A549 (cell line): ENCODE measurements around the gene FNDC1. TPM values are rescaled to one million over a fixed set of nuclear protein-coding genes. Genes with fewer than 3 reads are reported as not detected.

ENCODE experiments used
- ATAC-seq, 2 experiments: fragments of 200-7000 bp in 1 of 2; fragments of >200 bp in 1 of 2; cut with Nextera tagmentation in 1 of 2; cut with Tn5 transposase in 1 of 2; 3 replicates each; pipeline versions ENCODE4 v1.8.0 to v1.9.1; 2018 to 2020; ENCODE audit warnings: mild to moderate bottlenecking in 1 of 2, moderate library complexity in 1 of 2
- CTCF ChIA-PET: fragments of 300-600 bp; sonication (Branson Sonifier 250); formaldehyde crosslinking; extraction: SDS; loops from one replicate; lab custom pipeline; 2021; ENCODE audit warnings: antibody characterized with exemption, inconsistent platforms; lab: Yijun Ruan, JAX
- POLR2A ChIA-PET: fragments of 350-600 bp; formaldehyde crosslinking; extraction: SDS; loops from one replicate; lab custom pipeline; 2021; ENCODE audit warnings: antibody characterized with exemption, inconsistent platforms; lab: Yijun Ruan, JAX
- DNase-seq, 2 experiments: peaks; one replicate each; pipeline versions ENCODE4 v3.0.0 to v3.0.0-alpha.2; 2011 to 2016; ENCODE audit warnings: low read depth in 1 of 2, low spot score in 1 of 2
- FAIRE-seq: peaks from 2 replicates; lab custom pipeline; 2011; peaks lifted over from hg19 to GRCh38; lab: Jason Lieb, UNC
- H3K27ac ChIP-seq, 2 experiments: fragments of >200 bp; sonication (Bioruptor Twin); formaldehyde crosslinking; 3 replicates each; pipeline ENCODE4 v1.5.1; 2016 to 2017
- H3K4me1 ChIP-seq: fragments of >200 bp; sonication (Bioruptor Twin); formaldehyde crosslinking; 3 replicates; pipeline ENCODE4 v1.6.1; 2016
- H3K4me2 ChIP-seq: fragments of >200 bp; sonication (Bioruptor Twin); formaldehyde crosslinking; 3 replicates; pipeline ENCODE4 v1.6.1; 2016
- H3K4me3 ChIP-seq: fragments of >200 bp; sonication (Bioruptor Twin); formaldehyde crosslinking; 3 replicates; pipeline ENCODE4 v1.5.1; 2016
- H3K9me3 ChIP-seq: fragments of >200 bp; sonication (Bioruptor Twin); formaldehyde crosslinking; 3 replicates; pipeline ENCODE4 v1.6.1; 2016
- CBX2 ChIP-seq: fragments of 200-600 bp; sonication (generic); IDR thresholded peaks from 2 replicates; pipeline ENCODE4 v1.6.1; 2016; ENCODE audit warnings: low read depth, mild to moderate bottlenecking, borderline replicate concordance
- CBX8 ChIP-seq: fragments of 200-600 bp; sonication (generic); IDR thresholded peaks from 2 replicates; pipeline ENCODE4 v1.6.1; 2016
- CHD2 ChIP-seq: fragments of 150-350 bp; IDR thresholded peaks from 2 replicates; pipeline ENCODE4 v1.6.1; 2014; ENCODE audit warnings: low read length; ENCODE audit not compliant: partially characterized antibody
- CTCF ChIP-seq: fragments of >200 bp; sonication (Bioruptor Twin); formaldehyde crosslinking; IDR thresholded peaks from 3 replicates; pipeline ENCODE4 v1.5.1; 2016
- E2F6 ChIP-seq: IDR thresholded peaks from 2 replicates; pipeline ENCODE4 v1.6.1; 2012; ENCODE audit warnings: low read depth, borderline replicate concordance
- EHMT2 ChIP-seq: fragments of 200-600 bp; sonication (generic); IDR thresholded peaks from 2 replicates; pipeline ENCODE4 v1.6.1; 2016; ENCODE audit warnings: antibody characterized with exemption, low read depth, mild to moderate bottlenecking, moderate library complexity
- ELK1 ChIP-seq: fragments of 150-350 bp; IDR thresholded peaks from 2 replicates; pipeline ENCODE4 v1.6.1; 2014; ENCODE audit warnings: low read depth, mild to moderate bottlenecking, low read length
- EP300 ChIP-seq, 2 experiments: fragments of >200 bp; sonication (Bioruptor Twin); formaldehyde crosslinking; IDR thresholded peaks; 2 replicates in 1 of 2; 3 replicates in 1 of 2; pipeline ENCODE4 v1.6.1; 2016 to 2017
- FOSB ChIP-seq: fragments of 250-450 bp; sonication (Bioruptor Pico); IDR thresholded peaks from 2 replicates; pipeline ENCODE4 v1.5.0; 2020; ENCODE audit warnings: mild to moderate bottlenecking, moderate library complexity
- FOSL2 ChIP-seq, 2 experiments: fragments of 450-650 bp in 1 of 2; fragments of >200 bp in 1 of 2; sonication (Bioruptor Twin) in 1 of 2; formaldehyde crosslinking; IDR thresholded peaks; 2 replicates each; pipeline versions ENCODE4 v1.5.0 to v1.6.1; 2016 to 2020; ENCODE audit warnings: mild to moderate bottlenecking in 1 of 2, moderate library complexity in 1 of 2
- GATA3 ChIP-seq: IDR thresholded peaks from 2 replicates; pipeline ENCODE4 v1.6.1; 2012; ENCODE audit warnings: borderline replicate concordance
- HOXA7 ChIP-seq: fragments of 250-450 bp; sonication (Bioruptor Pico); IDR thresholded peaks from 2 replicates; pipeline ENCODE4 v1.5.0; 2020; ENCODE audit warnings: mild to moderate bottlenecking, moderate library complexity
- HOXB13 ChIP-seq: fragments of 250-450 bp; sonication (Bioruptor Pico); IDR thresholded peaks from 2 replicates; pipeline ENCODE4 v1.5.0; 2020; ENCODE audit warnings: low read depth, mild to moderate bottlenecking, moderate library complexity
- JUN ChIP-seq, 2 experiments: fragments of >200 bp; sonication (Bioruptor Twin); formaldehyde crosslinking; IDR thresholded peaks; 2 replicates in 1 of 2; 3 replicates in 1 of 2; pipeline ENCODE4 v1.6.1; 2016 to 2017
- JUNB ChIP-seq: fragments of >200 bp; sonication (Bioruptor Twin); formaldehyde crosslinking; IDR thresholded peaks from 2 replicates; pipeline ENCODE4 v1.6.1; 2016
- KDM1A ChIP-seq: fragments of 200-600 bp; sonication (generic); IDR thresholded peaks from 2 replicates; pipeline ENCODE4 v1.6.1; 2016; ENCODE audit warnings: low read depth, mild to moderate bottlenecking
- MAZ ChIP-seq: fragments of 150-350 bp; IDR thresholded peaks from 2 replicates; pipeline ENCODE4 v1.6.1; 2014; ENCODE audit warnings: antibody characterized with exemption, low read depth, low read length, borderline replicate concordance
- NR3C1 ChIP-seq: fragments of >200 bp; sonication (Bioruptor Twin); formaldehyde crosslinking; IDR thresholded peaks from 3 replicates; pipeline ENCODE4 v1.6.1; 2017
- POLR2A ChIP-seq: IDR thresholded peaks from 2 replicates; pipeline ENCODE4 v1.6.1; 2012; ENCODE audit warnings: mild to moderate bottlenecking, low read length
- RAD21 ChIP-seq, 2 experiments: fragments of >200 bp in 1 of 2; sonication (Bioruptor Twin) in 1 of 2; formaldehyde crosslinking in 1 of 2; IDR thresholded peaks in 1 of 2; conservative IDR thresholded peaks in 1 of 2; 2 replicates in 1 of 2; 3 replicates in 1 of 2; pipeline ENCODE4 v1.6.1; 2012 to 2018; ENCODE audit warnings: inconsistent platforms in 1 of 2
- RARB ChIP-seq: fragments of 250-450 bp; sonication (Bioruptor Pico); IDR thresholded peaks from 2 replicates; pipeline ENCODE4 v1.8.0; 2021; ENCODE audit warnings: mild to moderate bottlenecking, moderate library complexity
- SMC3 ChIP-seq: fragments of >200 bp; sonication (Bioruptor Twin); formaldehyde crosslinking; IDR thresholded peaks from 3 replicates; pipeline ENCODE4 v1.6.1; 2018; ENCODE audit warnings: inconsistent platforms
- TP53 ChIP-seq: fragments of 250-450 bp; sonication (Bioruptor Pico); IDR thresholded peaks from 2 replicates; pipeline ENCODE4 v1.5.0; 2021; ENCODE audit warnings: mild to moderate bottlenecking, moderate library complexity
- ZC3H11A ChIP-seq: fragments of 450-650 bp; IDR thresholded peaks from 2 replicates; pipeline ENCODE4 v1.6.1; 2014; ENCODE audit warnings: antibody characterized with exemption, mild to moderate bottlenecking
- ZFP36 ChIP-seq: fragments of 450-650 bp; IDR thresholded peaks from 2 replicates; pipeline ENCODE4 v1.6.1; 2014; ENCODE audit warnings: borderline replicate concordance; ENCODE audit not compliant: partially characterized antibody
- ZSCAN20 ChIP-seq: fragments of 250-450 bp; sonication (Bioruptor Pico); IDR thresholded peaks from 2 replicates; pipeline ENCODE4 v1.8.0; 2022; ENCODE audit warnings: mild to moderate bottlenecking, moderate library complexity
- WGBS: methylation state at CpG from one replicate; pipeline ENCODE4 v1.1.6; 2017; ENCODE audit errors: missing lambda C conversion rate; 5-methylcytosine and 5-hydroxymethylcytosine counted together
- polyA plus RNA-seq, 4 experiments: library from polyadenylated mRNA; depleted of rRNA in 3 of 4; stranded (reverse); fragments of >200 nt; fragmentation: RNase III in 1 of 4; extraction: RNeasy Plus Mini Kit Qiagen cat#74134 plus additional on column Dnase treatment in 1 of 4; gene quantifications; 2 replicates in 3 of 4; 3 replicates in 1 of 4; pipeline ENCODE4 v1.2.3, GENCODE V29; 2011 to 2017

Gene FNDC1
- polyA plus RNA-seq, 2 of the 4 experiments (the other 2 are of a cell fraction): 0.01 TPM; not detected in 1

- no peak for FAIRE-seq
- no peaks in the 10 kb centered on the region for H3K4me1 ChIP-seq
- ChIA-PET CTCF (interaction anchor here (1.4 kb wide), 1 partner anchor 478 kb away, joined by 5 read pairs; no protein-coding TSS in a partner anchor), POLR2A (no interaction called here)
- no peak for DNase-seq
- ATAC-seq: no peak
- WGBS: 33% methylated on average over 4 of the region's 4 CpGs
- no peaks in the 10 kb centered on the region for H3K9me3 ChIP-seq
- no peak for TF ChIP-seq ZC3H11A
- no peak for TF ChIP-seq CBX8
- no peak for TF ChIP-seq CBX2
- TF ChIP-seq MAZ: no peak
- TF ChIP-seq POLR2A: no peak
- no peak for TF ChIP-seq JUN (IDR thresholded peaks at IDR 0.05)
- TF ChIP-seq RARB (CRISPR knock-in tag): no peak
- no peak for TF ChIP-seq HOXA7 (CRISPR knock-in tag)
- TF ChIP-seq EHMT2: no peak
- TF ChIP-seq HOXB13 (CRISPR knock-in tag): no peak
- TF ChIP-seq CHD2: no peak
- TF ChIP-seq KDM1A: no peak
- TF ChIP-seq SMC3: no peak
- no peak for TF ChIP-seq ELK1
- TF ChIP-seq ZFP36: no peak
- no peak for TF ChIP-seq E2F6
- TF ChIP-seq RAD21 (conservative IDR thresholded peaks at IDR 0.05 in 1 of 2, IDR thresholded peaks at IDR 0.05 in 1 of 2): no peak
- no peak for TF ChIP-seq ZSCAN20 (CRISPR knock-in tag)
- no peak for TF ChIP-seq JUNB
- no peak for TF ChIP-seq CTCF
- no peak overlapping the region for H3K4me3 ChIP-seq
- no peak overlapping the region for H3K27ac ChIP-seq
- no peak overlapping the region for H3K4me2 ChIP-seq
Measured at GRCh38 chr6:159176913-159177312, 7.7 kb downstream of the FNDC1 start.

GRCh38 chr6:159178847-159179246 is 9.6 kb downstream of the FNDC1 start:
- ATAC-seq (no peak), FAIRE-seq (no peak), DNase-seq (no peak)
- no peak overlapping the region for H3K27ac ChIP-seq
- WGBS: 44% methylated on average over 8 of the region's 9 CpGs
- H3K4me2 ChIP-seq: no peak overlapping the region
- H3K4me3 ChIP-seq: no peak overlapping the region
- CTCF ChIA-PET: interaction anchor here (0.6 kb wide), 1 partner anchor 1254 kb away, joined by 3 read pairs; no protein-coding TSS in a partner anchor
- no peaks in the 10 kb centered on the region for H3K9me3 ChIP-seq
- no peak for TF ChIP-seq FOSB (CRISPR knock-in tag)
- H3K4me1 ChIP-seq: no peaks in the 10 kb centered on the region
- POLR2A ChIA-PET: no interaction called here

- WGBS: 22% methylated on average over 4 of the region's 4 CpGs
- Histone ChIP-seq H3K4me1 (no peaks in the 10 kb centered on the region), H3K4me2 (no peak overlapping the region), H3K27ac (no peak overlapping the region), H3K9me3 (no peaks in the 10 kb centered on the region), H3K4me3 (no peak overlapping the region)
- ChIA-PET POLR2A (no interaction called here), CTCF (no interaction called here)
- ATAC-seq (no peak), DNase-seq (no peak), FAIRE-seq (no peak)
- TF ChIP-seq CTCF (no peak), GATA3 (no peak), FOSL2 (IDR thresholded peaks at IDR 0.05) (no peak), FOSL2 (CRISPR knock-in tag; IDR thresholded peaks at IDR 0.05) (no peak), NR3C1 (no peak), TP53 (CRISPR knock-in tag) (no peak), JUN (IDR thresholded peaks at IDR 0.05) (no peak), ZFP36 (no peak), EP300 (IDR thresholded peaks at IDR 0.05) (no peak), HOXB13 (CRISPR knock-in tag) (no peak)
Measured at GRCh38 chr6:159180001-159180400, 10.8 kb downstream of the FNDC1 start.
